GM23338 (cell line): Measurements from ENCODE around the gene CDON. TPM values are rescaled to one million over a fixed set of nuclear protein-coding genes. Genes with fewer than 3 reads are reported as not detected.

Source experiments
- ATAC-seq: fragments of 200-7000 bp; cut with Tn5 transposase; 3 replicates; pipeline ENCODE4 v1.9.1; 2020
- DNase-seq: peaks from one replicate; pipeline ENCODE4 v3.0.0-alpha.2; 2015; ENCODE audit warnings: low spot score
- H2AFZ ChIP-seq: fragments of 200-600 bp; sonication (generic); 2 replicates; pipeline ENCODE4 v1.8.0; 2016; ENCODE audit warnings: antibody characterized with exemption, mild to moderate bottlenecking, moderate library complexity
- H3F3A ChIP-seq: fragments of 200-600 bp; sonication (generic); replicated peaks from 2 replicates; pipeline ENCODE4 v1.8.0; 2017; ENCODE audit warnings: antibody characterized with exemption, mixed run types, low read depth
- H3K27ac ChIP-seq: fragments of 200-600 bp; sonication (generic); 2 replicates; pipeline ENCODE4 v1.6.1; 2016; ENCODE audit warnings: low read depth
- H3K27me3 ChIP-seq: fragments of 200-600 bp; sonication (generic); 2 replicates; pipeline ENCODE4 v1.8.0; 2016; ENCODE audit warnings: mild to moderate bottlenecking, mixed run types, moderate library complexity; ENCODE audit not compliant: insufficient read depth
- H3K36me3 ChIP-seq: fragments of 200-600 bp; sonication (generic); 2 replicates; pipeline ENCODE4 v1.8.0; 2016; ENCODE audit warnings: mild to moderate bottlenecking; ENCODE audit not compliant: insufficient read depth
- H3K4me1 ChIP-seq: fragments of 200-600 bp; sonication (generic); 2 replicates; pipeline ENCODE4 v1.8.0; 2016; ENCODE audit warnings: mild to moderate bottlenecking, moderate library complexity; ENCODE audit not compliant: insufficient read depth
- H3K4me2 ChIP-seq: fragments of 200-600 bp; sonication (generic); 2 replicates; pipeline ENCODE4 v1.7.1; 2017; ENCODE audit warnings: mixed run types
- H3K4me3 ChIP-seq: fragments of 200-600 bp; sonication (generic); 2 replicates; pipeline ENCODE4 v1.6.1; 2016; ENCODE audit warnings: mixed run types
- H3K79me2 ChIP-seq: fragments of 200-600 bp; sonication (generic); replicated peaks from 2 replicates; pipeline ENCODE4 v1.8.0; 2017; ENCODE audit warnings: mild to moderate bottlenecking; ENCODE audit not compliant: insufficient read depth
- H3K9me2 ChIP-seq: fragments of 200-600 bp; sonication (generic); 2 replicates; pipeline ENCODE4 v1.8.0; 2017; ENCODE audit not compliant: insufficient read depth
- H4K20me1 ChIP-seq: fragments of 200-600 bp; sonication (generic); replicated peaks from 2 replicates; pipeline ENCODE4 v1.8.0; 2017; ENCODE audit warnings: mild to moderate bottlenecking; ENCODE audit not compliant: insufficient read depth
- H3K27ac Mint-ChIP-seq: 2 replicates; pipeline ENCODE4 v1.8.0; 2020; ENCODE audit warnings: inconsistent platforms, mild to moderate bottlenecking, moderate library complexity, mixed read lengths
- H3K27me3 Mint-ChIP-seq: 3 replicates; pipeline ENCODE4 v1.8.0; 2022; ENCODE audit warnings: low read depth, mild to moderate bottlenecking, moderate library complexity, mixed read lengths, inconsistent platforms; ENCODE audit not compliant: insufficient read depth, poor library complexity
- H3K36me3 Mint-ChIP-seq: 3 replicates; pipeline ENCODE4 v1.8.0; 2021; ENCODE audit warnings: low read depth, mild to moderate bottlenecking, inconsistent platforms, moderate library complexity, mixed read lengths
- H3K4me1 Mint-ChIP-seq: 3 replicates; pipeline ENCODE4 v1.8.0; 2020; ENCODE audit warnings: mild to moderate bottlenecking, inconsistent platforms, mixed read lengths
- H3K4me3 Mint-ChIP-seq: 3 replicates; pipeline ENCODE4 v1.8.0; 2021; ENCODE audit warnings: moderate library complexity, mild to moderate bottlenecking, inconsistent platforms, mixed read lengths
- H3K9me3 Mint-ChIP-seq: 3 replicates; pipeline ENCODE4 v1.8.0; 2020; ENCODE audit warnings: moderate library complexity, mild to moderate bottlenecking, inconsistent platforms, mixed read lengths
- CREB1 ChIP-seq: fragments of 250-450 bp; sonication (Bioruptor Pico); IDR thresholded peaks from 2 replicates; pipeline ENCODE4 v1.5.0; 2020; ENCODE audit warnings: low read depth, mild to moderate bottlenecking, moderate library complexity
- CTCF ChIP-seq, 2 experiments: fragments of 200-600 bp in 1 of 2; sonication (generic) in 1 of 2; conservative IDR thresholded peaks; 2 replicates each; pipeline versions ENCODE4 v1.5.1 to v1.6.1; 2016 to 2017; ENCODE audit warnings: antibody characterized with exemption in 2 of 2, low read depth in 2 of 2, mild to moderate bottlenecking in 2 of 2, moderate library complexity in 1 of 2
- ETS1 ChIP-seq: IDR thresholded peaks from 2 replicates; pipeline ENCODE4 v1.6.1; 2016; ENCODE audit warnings: antibody characterized with exemption
- EZH2 ChIP-seq: fragments of 200-600 bp; sonication (generic); IDR thresholded peaks from one replicate; pipeline ENCODE4 v1.8.0; 2017; ENCODE audit warnings: antibody characterized with exemption, mild to moderate bottlenecking, low read depth; ENCODE audit not compliant: unreplicated experiment
- EZH2phosphoT487 ChIP-seq: fragments of 200-600 bp; sonication (generic); IDR thresholded peaks from one replicate; pipeline ENCODE4 v1.8.1; 2018; ENCODE audit warnings: antibody characterized with exemption; ENCODE audit not compliant: unreplicated experiment
- JUNB ChIP-seq: IDR thresholded peaks from one replicate; pipeline ENCODE4 v1.6.1; 2016; ENCODE audit warnings: antibody characterized with exemption; ENCODE audit not compliant: unreplicated experiment
- NANOG ChIP-seq: IDR thresholded peaks from 2 replicates; pipeline ENCODE4 v1.6.1; 2016; ENCODE audit warnings: antibody characterized with exemption, borderline replicate concordance
- POLR2AphosphoS5 ChIP-seq: IDR thresholded peaks from 2 replicates; pipeline ENCODE4 v1.6.1; 2016; ENCODE audit warnings: antibody characterized with exemption, low read depth
- REST ChIP-seq: IDR thresholded peaks from one replicate; pipeline ENCODE4 v1.6.1; 2018; ENCODE audit warnings: antibody characterized with exemption; ENCODE audit not compliant: unreplicated experiment
- STAT1 ChIP-seq: IDR thresholded peaks from one replicate; pipeline ENCODE4 v1.6.1; 2016; ENCODE audit warnings: antibody characterized with exemption; ENCODE audit not compliant: unreplicated experiment
- ZNF114 ChIP-seq: fragments of 250-450 bp; sonication (Bioruptor Pico); IDR thresholded peaks from 2 replicates; pipeline ENCODE4 v1.5.0; 2020; ENCODE audit warnings: mild to moderate bottlenecking, moderate library complexity
- ZNF331 ChIP-seq: fragments of 250-450 bp; sonication (Bioruptor Pico); IDR thresholded peaks from 2 replicates; pipeline ENCODE4 v1.5.0; 2020; ENCODE audit warnings: low read depth, mild to moderate bottlenecking, moderate library complexity
- ZNF462 ChIP-seq: fragments of 250-450 bp; sonication (Bioruptor Pico); IDR thresholded peaks from 2 replicates; pipeline ENCODE4 v1.5.0; 2020; ENCODE audit warnings: mild to moderate bottlenecking, moderate library complexity
- polyA plus RNA-seq: library from polyadenylated mRNA; unstranded; fragments of >200 nt; fragmentation: Nextera tagmentation; extraction: Ambion mirVana; gene quantifications from 2 replicates; pipeline ENCODE4 v1.2.1, GENCODE V29; 2016
- total RNA-seq: library from RNA; depleted of rRNA; stranded (reverse); fragments of >200 nt; shearing (Covaris generic); gene quantifications from 2 replicates; pipeline ENCODE4 v1.2.3, GENCODE V29; 2014

CDON gene
- total and polyA plus RNA-seq, 2 experiments from 2014 or later: 4.1 to 35.5 TPM

- H3K27ac Mint-ChIP-seq: no peak overlapping the region
- H3K4me3 Mint-ChIP-seq: no peak overlapping the region
- Histone ChIP-seq H2AFZ (no peak overlapping the region; the same call in 1 of the 2 replicates), H4K20me1 (no peaks in the 10 kb centered on the region), H3K79me2 (no peaks in the 10 kb centered on the region), H3K36me3 (no peaks in the 10 kb centered on the region), H3K9me2 (no peaks in the 10 kb centered on the region), H3K27ac (no peak overlapping the region), H3K4me1 (peaks cover 10% of the 10 kb centered on the region), H3K4me2 (no peak overlapping the region), H3K4me3 (no peak overlapping the region), H3F3A (no peaks in the 10 kb centered on the region), H3K27me3 (no peaks in the 10 kb centered on the region)
- H3K27me3 Mint-ChIP-seq: peaks cover 6% of the 10 kb centered on the region
- H3K4me1 Mint-ChIP-seq: peaks cover 38% of the 10 kb centered on the region
- ATAC-seq (no peak), DNase-seq (no peak)
- H3K36me3 Mint-ChIP-seq: no peaks in the 10 kb centered on the region
- H3K9me3 Mint-ChIP-seq: no peaks in the 10 kb centered on the region
- TF ChIP-seq ZNF114 (CRISPR knock-in tag): no peak
- TF ChIP-seq ZNF462: no peak
- TF ChIP-seq CTCF (conservative IDR thresholded peaks at IDR 0.05; ENCODE audit: low read depth in 2 of 2): no peak
- TF ChIP-seq EZH2phosphoT487: no peak
- no peak for TF ChIP-seq CREB1 (CRISPR knock-in tag)
- no peak for TF ChIP-seq POLR2AphosphoS5
- TF ChIP-seq REST: no peak
- no peak for TF ChIP-seq ZNF331 (CRISPR knock-in tag)
- no peak for TF ChIP-seq STAT1
- no peak for TF ChIP-seq ETS1
- TF ChIP-seq EZH2: no peak
- no peak for TF ChIP-seq NANOG
- no peak for TF ChIP-seq JUNB
Observed at GRCh38 chr11:125934473-125934872, 128.2 kb downstream of the CDON start.
